ENCODE measurements around the gene CBX4. TPM values are rescaled to one million over a fixed set of nuclear protein-coding genes. Genes with fewer than 3 reads are reported as not detected.

CBX4 gene
- total RNA-seq, 1 donor from 2014 or later, result 2.7 TPM

DNA sequence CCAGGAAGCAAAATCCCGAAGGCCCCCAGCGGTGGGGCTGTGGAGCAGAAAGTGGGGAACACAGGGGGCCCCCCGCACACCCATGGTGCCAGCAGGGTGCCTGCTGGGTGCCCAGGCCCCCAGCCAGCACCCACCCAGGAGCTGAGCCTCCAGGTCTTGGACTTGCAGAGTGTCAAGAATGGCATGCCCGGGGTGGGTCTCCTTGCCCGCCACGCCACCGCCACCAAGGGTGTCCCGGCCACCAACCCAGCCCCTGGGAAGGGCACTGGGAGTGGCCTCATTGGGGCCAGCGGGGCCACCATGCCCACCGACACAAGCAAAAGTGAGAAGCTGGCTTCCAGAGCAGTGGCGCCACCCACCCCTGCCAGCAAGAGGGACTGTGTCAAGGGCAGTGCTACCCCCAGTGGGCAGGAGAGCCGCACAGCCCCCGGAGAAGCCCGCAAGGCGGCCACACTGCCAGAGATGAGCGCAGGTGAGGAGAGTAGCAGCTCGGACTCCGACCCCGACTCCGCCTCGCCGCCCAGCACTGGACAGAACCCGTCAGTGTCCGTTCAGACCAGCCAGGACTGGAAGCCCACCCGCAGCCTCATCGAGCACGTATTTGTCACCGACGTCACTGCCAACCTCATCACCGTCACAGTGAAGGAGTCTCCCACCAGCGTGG is 54.8 kb downstream of the CBX4 start:
- Histone ChIP-seq H2AFZ (replicated peaks) (no peak overlapping the region), H3K4me1 (peaks cover 27% of the 10 kb centered on the region), H4K20me1 (ENCODE audit: low read depth) (peaks cover 98% of the 10 kb centered on the region), H3K9ac (no peak overlapping the region), H3K27ac (no peak overlapping the region), H3K36me3 (no peaks in the 10 kb centered on the region), H3F3A (ENCODE audit: low read depth) (peaks cover 38% of the 10 kb centered on the region), H3K4me3 (no peak overlapping the region), H3K79me2 (ENCODE audit: low read depth) (peaks cover 29% of the 10 kb centered on the region), H3K9me3 (ENCODE audit: low read depth) (no peaks in the 10 kb centered on the region), H3K27me3 (peaks cover 26% of the 10 kb centered on the region), H3K4me2 (no peak overlapping the region)
- no peak for DNase-seq (ENCODE audit: low spot score)
- TF ChIP-seq EZH2 (IDR thresholded peaks at IDR 0.05) (no peak), EZH2phosphoT487 (IDR thresholded peaks at IDR 0.05) (no peak)
- TF ChIP-seq, protein P1, sequence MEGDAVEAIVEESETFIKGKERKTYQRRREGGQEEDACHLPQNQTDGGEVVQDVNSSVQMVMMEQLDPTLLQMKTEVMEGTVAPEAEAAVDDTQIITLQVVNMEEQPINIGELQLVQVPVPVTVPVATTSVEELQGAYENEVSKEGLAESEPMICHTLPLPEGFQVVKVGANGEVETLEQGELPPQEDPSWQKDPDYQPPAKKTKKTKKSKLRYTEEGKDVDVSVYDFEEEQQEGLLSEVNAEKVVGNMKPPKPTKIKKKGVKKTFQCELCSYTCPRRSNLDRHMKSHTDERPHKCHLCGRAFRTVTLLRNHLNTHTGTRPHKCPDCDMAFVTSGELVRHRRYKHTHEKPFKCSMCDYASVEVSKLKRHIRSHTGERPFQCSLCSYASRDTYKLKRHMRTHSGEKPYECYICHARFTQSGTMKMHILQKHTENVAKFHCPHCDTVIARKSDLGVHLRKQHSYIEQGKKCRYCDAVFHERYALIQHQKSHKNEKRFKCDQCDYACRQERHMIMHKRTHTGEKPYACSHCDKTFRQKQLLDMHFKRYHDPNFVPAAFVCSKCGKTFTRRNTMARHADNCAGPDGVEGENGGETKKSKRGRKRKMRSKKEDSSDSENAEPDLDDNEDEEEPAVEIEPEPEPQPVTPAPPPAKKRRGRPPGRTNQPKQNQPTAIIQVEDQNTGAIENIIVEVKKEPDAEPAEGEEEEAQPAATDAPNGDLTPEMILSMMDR (IDR thresholded peaks at IDR 0.05), result no peak
- Mint-ChIP-seq H3K4me1 (peaks cover 51% of the 10 kb centered on the region), H3K27me3 (ENCODE audit: insufficient read depth, low read depth) (peaks cover 28% of the 10 kb centered on the region), H3K9me3 (no peaks in the 10 kb centered on the region), H3K27ac (no peak overlapping the region), H3K36me3 (peaks cover 33% of the 10 kb centered on the region), H3K4me3 (no peak overlapping the region)

DNA sequence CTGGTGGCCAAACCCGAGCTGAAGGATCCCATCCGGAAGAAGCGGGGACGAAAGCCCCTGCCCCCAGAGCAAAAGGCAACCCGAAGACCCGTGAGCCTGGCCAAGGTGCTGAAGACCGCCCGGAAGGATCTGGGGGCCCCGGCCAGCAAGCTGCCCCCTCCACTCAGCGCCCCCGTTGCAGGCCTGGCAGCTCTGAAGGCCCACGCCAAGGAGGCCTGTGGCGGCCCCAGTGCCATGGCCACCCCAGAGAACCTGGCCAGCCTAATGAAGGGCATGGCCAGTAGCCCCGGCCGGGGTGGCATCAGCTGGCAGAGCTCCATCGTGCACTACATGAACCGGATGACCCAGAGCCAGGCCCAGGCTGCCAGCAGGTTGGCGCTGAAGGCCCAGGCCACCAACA is 55.3 kb downstream of the CBX4 start:
- Mint-ChIP-seq H3K27me3 (ENCODE audit: insufficient read depth, low read depth) (peaks cover 22% of the 10 kb centered on the region), H3K4me3 (no peak overlapping the region), H3K36me3 (peaks cover 33% of the 10 kb centered on the region), H3K9me3 (no peaks in the 10 kb centered on the region), H3K27ac (no peak overlapping the region), H3K4me1 (peaks cover 49% of the 10 kb centered on the region)
- Histone ChIP-seq H3K4me2 (no peak overlapping the region), H3K27me3 (peaks cover 20% of the 10 kb centered on the region), H3K36me3 (no peaks in the 10 kb centered on the region), H3K4me1 (peaks cover 26% of the 10 kb centered on the region), H3K4me3 (no peak overlapping the region), H2AFZ (replicated peaks) (no peak overlapping the region), H3K27ac (no peak overlapping the region), H3K9ac (no peak overlapping the region), H3K79me2 (ENCODE audit: low read depth) (peaks cover 35% of the 10 kb centered on the region), H3F3A (ENCODE audit: low read depth) (peaks cover 32% of the 10 kb centered on the region), H3K9me3 (ENCODE audit: low read depth) (no peaks in the 10 kb centered on the region), H4K20me1 (ENCODE audit: low read depth) (peaks cover 100% of the 10 kb centered on the region)
- DNase-seq (ENCODE audit: low spot score), result no peak
- TF ChIP-seq EZH2 (IDR thresholded peaks at IDR 0.05), result no peak
- no peak for TF ChIP-seq EZH2phosphoT487 (IDR thresholded peaks at IDR 0.05)
- TF ChIP-seq, protein P1 (IDR thresholded peaks at IDR 0.05), result no peak

Other genes starting within 250 kb of the CBX4 start
- gene RBFOX3, start 228.4 kb downstream of the CBX4 start, total RNA-seq (ENCODE audit: low replicate concordance), result 0.30 and 1.6 TPM in 2 replicates
- not detected in 2 replicates for gene ENPP7, start 108.5 kb downstream of the CBX4 start, total RNA-seq (ENCODE audit: low replicate concordance)
- gene CBX2, start 61.3 kb downstream of the CBX4 start, total RNA-seq (ENCODE audit: low replicate concordance), result 53.5 and 155 TPM in 2 replicates
- gene CBX8, start 42.4 kb downstream of the CBX4 start, total RNA-seq (ENCODE audit: low replicate concordance), result 2.8 and 15.2 TPM in 2 replicates
- gene TBC1D16, start 196.4 kb upstream of the CBX4 start, total RNA-seq (ENCODE audit: low replicate concordance), result 21.2 and 34.8 TPM in 2 replicates
- gene CCDC40, start 197.2 kb upstream of the CBX4 start, total RNA-seq (ENCODE audit: low replicate concordance), result 7.7 and 11.8 TPM in 2 replicates